ENCODE data around the gene PDE4B.
"Not testable (repeated sequence)": the region's sequence is repeated elsewhere in the genome, so short reads cannot be mapped to it uniquely, and the experiment has no call there.

Gene PDE4B

DNA sequence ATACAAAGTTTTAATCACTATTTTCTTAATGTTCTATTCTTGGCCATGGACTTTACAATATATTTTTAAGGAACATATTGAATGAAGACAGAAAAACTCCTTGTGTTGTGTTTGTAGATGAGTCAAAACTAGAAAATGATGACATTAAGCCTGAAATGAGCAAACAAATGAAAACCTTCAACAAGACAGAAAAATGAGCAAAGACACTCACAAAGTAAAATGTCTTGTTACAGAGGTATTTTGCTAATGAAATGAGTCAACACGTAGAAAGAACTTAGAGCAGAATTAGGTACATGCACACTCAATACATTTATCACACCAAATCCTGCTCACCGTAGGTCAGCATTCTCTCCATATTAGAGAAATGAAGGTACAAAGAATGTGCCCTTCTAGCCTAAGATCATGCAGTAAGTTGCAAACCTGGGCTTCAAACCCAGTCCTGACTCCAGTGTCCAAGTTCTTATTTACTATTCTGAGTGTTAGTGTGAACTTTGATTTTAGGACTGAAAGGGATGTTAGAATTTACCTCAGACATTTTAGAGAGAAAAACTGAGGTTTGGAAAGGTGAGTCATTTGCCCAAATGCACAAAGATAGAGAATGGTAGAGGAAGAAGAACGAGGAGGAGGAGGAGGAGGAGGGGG, 607.3 kb downstream of the PDE4B start:
- no peak for DNase-seq

DNA sequence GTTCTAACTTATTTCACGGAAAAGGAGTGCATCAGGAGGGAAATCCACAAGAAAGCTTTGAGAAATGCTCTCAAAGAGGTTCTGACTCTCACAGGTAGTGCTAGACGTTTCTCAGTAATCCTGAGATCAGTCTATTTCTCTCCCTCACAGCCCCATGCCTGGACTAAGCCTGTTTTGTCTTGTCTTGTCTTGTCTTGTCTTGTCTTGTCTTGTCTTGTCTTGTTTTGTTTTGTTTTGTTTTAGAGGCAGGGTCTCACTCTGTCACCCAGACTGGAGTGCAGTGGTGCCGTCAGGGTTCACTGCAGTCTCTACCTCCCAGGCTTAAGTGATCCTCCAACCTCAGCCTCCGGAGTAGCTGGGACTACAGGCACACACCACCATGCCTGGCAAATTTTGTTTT, 608.0 kb downstream of the PDE4B start:
- no peak for DNase-seq

DNA sequence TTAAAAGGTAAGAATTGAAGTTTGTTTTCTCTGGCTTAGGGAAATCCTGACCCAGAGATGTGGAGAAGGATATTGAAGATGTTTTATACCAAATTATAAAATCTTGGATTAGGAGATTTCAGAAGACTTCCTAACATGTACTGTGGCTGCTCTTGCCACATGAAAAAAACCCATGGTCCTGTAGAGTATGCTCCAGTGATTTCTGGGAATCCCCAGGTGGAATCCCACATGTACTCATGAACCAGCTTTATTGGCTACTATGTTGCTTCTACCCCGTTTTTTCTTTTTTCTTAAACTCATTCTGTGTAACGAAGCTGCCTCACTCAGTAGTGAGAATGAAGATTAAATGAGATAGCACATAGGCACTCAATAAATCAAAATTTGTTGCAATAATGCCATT, 608.5 kb downstream of the PDE4B start:
- no peak for DNase-seq

GRCh38 chr1:66402194-66402593, 609.5 kb downstream of the PDE4B start:
- no peak for DNase-seq

GRCh38 chr1:66403007-66403731, 610.5 kb downstream of the PDE4B start:
- no peak for DNase-seq

GRCh38 chr1:66405061-66405460, 612.4 kb downstream of the PDE4B start:
- no peak for DNase-seq

- DNase-seq, result not testable (repeated sequence)
Measured at GRCh38 chr1:66411449-66411848, 618.8 kb downstream of the PDE4B start.

DNA sequence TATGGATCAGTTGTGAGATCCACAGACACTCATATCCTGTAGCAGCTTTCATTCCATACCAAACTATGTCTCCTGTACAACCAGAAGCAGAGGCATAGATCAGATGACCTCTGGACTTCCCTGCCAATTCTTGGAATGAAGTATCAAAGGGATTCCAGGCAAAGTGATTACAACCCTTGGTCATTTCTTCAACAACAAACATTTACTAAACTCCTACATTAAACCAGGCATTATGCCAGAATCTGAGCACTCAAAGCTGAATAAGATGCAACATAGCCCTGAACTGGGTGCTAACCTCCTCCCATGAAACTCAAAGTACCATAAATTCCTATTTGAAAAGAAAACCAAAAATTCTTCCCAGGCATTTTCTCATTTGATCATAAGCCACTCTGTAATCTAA, 620.0 kb downstream of the PDE4B start:
- DNase-seq, result no peak

DNA sequence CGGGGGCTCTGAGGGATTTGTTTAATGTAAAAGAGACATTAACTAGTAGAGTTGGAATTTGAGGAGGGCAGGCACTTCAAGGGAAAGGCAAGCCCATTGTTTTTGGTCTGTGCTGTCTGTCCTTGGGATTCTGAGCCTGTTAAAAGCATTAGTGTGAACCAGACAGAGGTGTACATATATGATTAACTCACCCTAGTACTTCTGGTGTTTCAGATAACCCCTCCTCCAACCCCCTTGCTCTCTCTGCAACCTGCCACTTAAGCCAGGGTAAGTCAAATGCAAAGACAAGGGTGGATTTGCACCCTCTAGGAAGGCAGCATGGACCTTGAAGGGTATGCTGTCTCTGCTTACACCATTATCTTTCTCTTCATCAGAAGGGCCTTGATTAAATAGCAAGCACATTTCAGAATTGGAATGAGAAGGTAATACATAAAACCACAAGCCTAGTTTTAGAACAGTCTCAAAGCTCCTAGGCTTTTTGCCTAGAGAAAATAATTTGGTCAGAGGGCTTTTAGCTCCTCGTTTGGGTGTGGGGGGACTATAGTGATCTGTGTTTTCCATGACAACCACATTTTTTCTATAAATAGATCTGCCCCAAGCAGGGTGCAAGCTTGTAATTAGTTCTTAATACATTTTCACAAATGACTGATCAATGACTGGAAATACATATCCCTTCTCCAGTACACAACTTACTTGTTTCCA, 620.6 kb downstream of the PDE4B start:
- DNase-seq, result no peak

GRCh38 chr1:66413838-66414175, 621.1 kb downstream of the PDE4B start:
- DNase-seq, result no peak

- no peak for DNase-seq
Measured at GRCh38 chr1:66415281-66415680, 622.6 kb downstream of the PDE4B start.

GRCh38 chr1:66415866-66416265, 623.2 kb downstream of the PDE4B start:
- no peak for DNase-seq

GRCh38 chr1:66416295-66416694, 623.6 kb downstream of the PDE4B start:
- DNase-seq, result no peak

GRCh38 chr1:66418021-66418420, 625.3 kb downstream of the PDE4B start:
- DNase-seq, result no peak

GRCh38 chr1:66420171-66420570, 627.5 kb downstream of the PDE4B start:
- not testable (repeated sequence) for DNase-seq

- DNase-seq, result not testable (repeated sequence)
Measured at GRCh38 chr1:66420906-66421305, 628.2 kb downstream of the PDE4B start.

DNA sequence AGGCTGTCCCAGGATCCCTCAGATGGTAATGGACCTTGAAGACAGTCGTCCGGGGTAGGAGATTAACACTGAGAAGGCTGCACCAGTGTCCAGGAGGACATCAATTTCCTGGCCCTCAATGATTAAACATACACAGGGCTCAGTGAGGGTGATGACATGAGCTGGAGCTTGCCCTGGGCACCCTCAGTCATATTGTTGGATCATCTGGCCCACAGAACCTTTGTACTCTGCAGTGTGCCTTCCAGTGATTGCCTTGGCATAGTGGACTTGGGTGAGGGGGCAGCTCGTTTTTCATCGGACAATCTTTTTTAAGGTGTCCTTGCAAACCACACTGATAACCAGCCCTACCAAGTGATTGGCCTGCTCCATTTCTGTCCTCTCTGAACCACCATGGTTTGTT, 630.1 kb downstream of the PDE4B start:
- no peak for DNase-seq

All from C1 segment of cervical spinal cord (tissue), 14 donors.